Bronchial epithelial cell (primary cell): Measurements from ENCODE around the gene USP14. TPM values are rescaled to one million over a fixed set of nuclear protein-coding genes. Genes with fewer than 3 reads are reported as not detected.

Source experiments
- DNase-seq: peaks from one replicate; pipeline ENCODE4 v3.0.0-alpha.2; 2010; ENCODE audit warnings: low read depth
- FAIRE-seq: peaks from 2 replicates; lab custom pipeline; 2011; peaks lifted over from hg19 to GRCh38; lab: Jason Lieb, UNC
- H3K27me3 ChIP-seq: 2 replicates; pipeline ENCODE4 v1.5.1; 2011; ENCODE audit warnings: low read length; ENCODE audit not compliant: control insufficient read depth, insufficient read depth
- H3K36me3 ChIP-seq: 2 replicates; pipeline ENCODE4 v1.5.1; 2011; ENCODE audit warnings: low read length; ENCODE audit not compliant: control insufficient read depth, insufficient read depth
- H3K4me3 ChIP-seq: 2 replicates; pipeline ENCODE4 v1.5.1; 2011; ENCODE audit warnings: mild to moderate bottlenecking, low read depth, low read length, control low read depth
- CTCF ChIP-seq: IDR thresholded peaks from 2 replicates; pipeline ENCODE4 v1.5.1; 2011; ENCODE audit warnings: mild to moderate bottlenecking, moderate library complexity, low read length, control low read depth, inconsistent platforms; ENCODE audit not compliant: insufficient read depth, severe bottlenecking
- total RNA-seq: library from RNA; depleted of rRNA; stranded (reverse); fragments of >200 nt; gene quantifications from 2 replicates; pipeline ENCODE4 v1.2.1, GENCODE V29; 2014

Gene USP14
- total RNA-seq, 1 donor from 2014 or later = 20.8 TPM

GRCh38 chr18:210733-211132, 52.4 kb downstream of the USP14 start:
- no peak for DNase-seq
- TF ChIP-seq CTCF = no peak
- H3K27me3 ChIP-seq = no peaks in the 10 kb centered on the region
- H3K36me3 ChIP-seq = peaks cover 11% of the 10 kb centered on the region
- H3K4me3 ChIP-seq = no peak overlapping the region
- no peak for FAIRE-seq

- Histone ChIP-seq H3K4me3 (no peak overlapping the region), H3K27me3 (no peaks in the 10 kb centered on the region), H3K36me3 (peaks cover 11% of the 10 kb centered on the region)
- FAIRE-seq (no peak), DNase-seq (no peak)
- TF ChIP-seq CTCF = no peak
Observed at GRCh38 chr18:211582-211981, 53.2 kb downstream of the USP14 start.

DNA sequence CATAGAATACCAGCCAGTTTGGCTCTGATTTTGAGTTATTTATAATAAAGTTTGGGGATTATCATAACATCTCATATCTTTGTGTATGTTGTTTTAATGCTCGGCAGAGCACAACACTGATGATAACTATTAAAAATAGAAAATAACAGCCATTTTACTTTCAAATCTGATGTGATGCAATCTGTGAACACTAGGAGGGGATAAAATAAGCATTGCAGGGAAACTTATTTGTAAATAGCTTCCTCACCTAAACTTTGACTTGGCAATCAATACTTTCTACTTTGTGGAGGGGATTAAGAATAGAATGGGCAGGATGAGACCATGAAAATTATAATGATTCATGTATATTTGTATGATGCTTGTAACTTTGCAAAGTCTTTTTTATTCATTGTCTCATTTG, 54.4 kb downstream of the USP14 start:
- no peak for FAIRE-seq
- no peak for TF ChIP-seq CTCF
- H3K4me3 ChIP-seq = no peak overlapping the region
- DNase-seq = no peak
- no peaks in the 10 kb centered on the region for H3K27me3 ChIP-seq
- H3K36me3 ChIP-seq = peaks cover 13% of the 10 kb centered on the region

- peaks cover 14% of the 10 kb centered on the region for H3K36me3 ChIP-seq
- H3K27me3 ChIP-seq = no peaks in the 10 kb centered on the region
- DNase-seq (no peak), FAIRE-seq (no peak)
- no peak for TF ChIP-seq CTCF
- H3K4me3 ChIP-seq = no peak overlapping the region
Observed at GRCh38 chr18:213505-213904, 55.1 kb downstream of the USP14 start.

DNA sequence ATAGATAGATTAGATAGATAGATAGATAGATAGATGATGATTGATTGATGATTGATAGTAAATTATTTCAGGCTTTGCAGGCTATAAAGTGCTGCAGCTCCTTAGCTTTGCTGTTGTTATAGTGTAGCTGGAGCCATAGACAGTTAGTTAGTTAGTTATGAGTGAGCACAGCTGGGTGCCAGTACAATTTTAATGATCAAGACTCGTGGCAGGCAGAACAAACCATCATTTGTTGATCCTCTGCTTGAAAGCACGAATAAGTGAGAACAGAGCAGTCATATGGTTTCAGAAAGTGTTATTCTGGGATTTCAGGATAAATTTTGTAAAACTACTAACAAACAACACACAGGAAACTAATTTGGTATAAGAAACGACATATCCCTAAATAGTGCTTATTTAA, 55.6 kb downstream of the USP14 start:
- TF ChIP-seq CTCF = no peak
- peaks cover 14% of the 10 kb centered on the region for H3K36me3 ChIP-seq
- no peak for FAIRE-seq

GRCh38 chr18:215448-216010, 57.2 kb downstream of the USP14 start:
- DNase-seq (no peak), FAIRE-seq (no peak)
- no peak for TF ChIP-seq CTCF
- H3K36me3 ChIP-seq = peaks cover 14% of the 10 kb centered on the region
- H3K4me3 ChIP-seq = no peak overlapping the region
- H3K27me3 ChIP-seq = no peaks in the 10 kb centered on the region

More for the DNA sequence above, 55.6 kb downstream of the USP14 start:
- Histone ChIP-seq H3K4me3 (no peak overlapping the region), H3K27me3 (no peaks in the 10 kb centered on the region)
- no peak for DNase-seq
